HG02623 (cell line): ENCODE measurements around the gene MTOR.
"Not testable (repeated sequence)": the region's sequence is repeated elsewhere in the genome, so short reads cannot be mapped to it uniquely, and the experiment has no call there.

Experiments
- ATAC-seq: cut with Tn5 transposase; IDR thresholded peaks from one replicate; pipeline ENCODE4 v1.9.1; 2021; ENCODE audit warnings: moderate library complexity; ENCODE audit not compliant: unreplicated experiment

Gene MTOR

GRCh38 chr1:11187494-11187893, 74.9 kb downstream of the MTOR start:
- ATAC-seq, result no peak

DNA sequence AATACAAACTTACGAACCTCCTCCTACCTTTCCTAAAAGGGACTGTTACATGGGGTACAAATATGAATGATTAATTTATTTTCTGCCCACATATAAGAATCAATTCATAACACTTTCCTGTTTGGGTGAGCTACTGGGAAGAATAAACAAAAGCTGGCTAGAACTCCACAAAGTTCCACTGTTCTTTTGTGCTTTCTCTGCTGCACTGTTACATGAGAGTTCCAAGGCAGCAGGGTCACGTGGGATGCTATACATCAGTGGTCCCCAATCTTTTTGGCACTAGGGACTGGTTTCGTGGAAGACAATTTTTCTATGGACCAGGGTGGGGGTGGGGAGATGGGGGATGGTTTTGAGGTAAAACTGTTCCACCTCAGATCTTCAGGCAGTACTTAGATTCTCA, 75.4 kb downstream of the MTOR start:
- ATAC-seq, result no peak

GRCh38 chr1:11184973-11185372, 77.4 kb downstream of the MTOR start:
- no peak for ATAC-seq

DNA sequence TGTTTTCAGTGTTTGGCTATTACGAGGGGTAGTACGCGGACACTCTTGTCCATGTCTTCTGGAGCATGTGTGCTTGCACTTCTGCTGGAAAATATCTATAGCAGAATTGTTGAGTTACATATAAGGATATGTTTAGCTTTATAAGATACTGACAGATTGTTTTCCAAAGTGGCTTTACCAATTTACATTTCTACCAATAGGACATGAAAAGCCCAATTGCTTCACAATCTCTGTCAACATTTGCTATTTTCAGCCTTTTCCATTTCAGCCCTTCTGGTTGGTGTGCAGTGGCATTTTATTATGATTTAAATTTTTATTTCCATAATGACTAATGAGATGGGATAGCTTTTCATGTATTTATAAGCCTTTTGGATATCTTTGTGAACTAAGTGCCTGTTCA, 79.5 kb downstream of the MTOR start:
- ATAC-seq, result no peak

DNA sequence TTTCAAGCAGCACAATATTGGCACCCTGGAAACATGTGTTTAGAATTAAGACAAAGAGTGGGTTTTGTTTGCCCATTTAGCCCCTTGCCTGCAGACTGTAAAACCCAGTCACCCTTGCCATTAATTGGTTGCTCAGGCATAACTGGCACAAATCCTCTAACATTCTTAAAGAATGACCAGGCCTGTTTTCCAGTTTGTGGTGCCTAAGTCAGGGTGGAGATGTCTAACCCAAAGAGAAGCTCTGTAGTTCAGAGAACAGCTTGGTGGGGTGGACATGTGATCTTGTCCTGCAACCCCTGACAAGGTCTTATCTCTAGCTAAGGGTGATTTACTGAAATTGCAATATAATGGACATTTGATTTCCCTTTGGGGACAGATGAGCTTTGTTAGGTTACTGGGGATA, 82.0 kb downstream of the MTOR start:
- no peak for ATAC-seq

GRCh38 chr1:11179749-11180148, 82.6 kb downstream of the MTOR start:
- not testable (repeated sequence) for ATAC-seq

- no peak for ATAC-seq
Observed at GRCh38 chr1:11179125-11179524, 83.2 kb downstream of the MTOR start.

DNA sequence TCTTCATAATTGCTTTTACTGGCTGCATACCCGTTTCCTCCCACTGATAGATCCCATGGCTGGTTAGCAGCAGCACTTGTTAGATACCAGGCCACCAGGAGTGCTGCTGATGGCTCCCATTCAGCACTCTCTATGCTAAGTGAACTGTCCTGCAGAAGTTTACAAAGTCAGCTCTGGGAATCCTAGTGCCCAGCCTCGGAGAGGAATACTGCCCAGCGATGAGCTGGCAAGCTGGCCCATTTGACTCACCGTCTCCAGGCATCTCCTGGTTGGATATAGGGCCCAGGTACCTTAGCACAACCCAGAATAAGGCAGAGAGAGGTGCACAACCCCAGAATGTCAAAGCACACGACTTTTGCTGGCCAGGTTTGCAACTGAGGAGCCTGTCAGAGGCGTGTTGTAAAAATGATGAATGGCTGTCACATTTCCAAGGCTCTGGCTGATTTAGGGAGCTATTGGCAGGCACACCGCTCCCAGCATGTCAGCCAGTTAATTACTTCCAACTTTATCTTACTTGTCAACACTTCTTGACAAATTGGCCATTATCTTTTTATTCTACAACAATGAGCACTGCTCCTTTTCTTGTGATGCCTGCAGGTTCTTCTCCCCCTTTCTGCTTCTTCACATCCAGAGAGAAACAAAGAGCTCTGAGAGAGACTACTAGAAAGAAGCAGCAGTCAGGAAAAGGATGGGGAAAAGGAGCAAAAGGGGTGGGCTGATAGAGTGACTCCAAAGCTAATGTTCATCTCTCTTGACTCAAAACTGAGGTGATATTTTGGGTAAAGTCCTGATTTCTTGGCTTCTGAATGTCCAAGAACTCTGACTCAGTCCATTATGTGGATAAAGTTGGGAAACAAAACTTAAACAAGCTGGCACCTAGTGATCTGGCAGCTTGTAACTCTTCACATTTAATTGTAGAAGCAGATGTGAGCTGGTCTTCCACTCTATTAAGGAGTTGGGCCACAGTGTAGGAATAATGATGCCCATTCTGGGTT, 84.0 kb downstream of the MTOR start:
- ATAC-seq, result no peak

DNA sequence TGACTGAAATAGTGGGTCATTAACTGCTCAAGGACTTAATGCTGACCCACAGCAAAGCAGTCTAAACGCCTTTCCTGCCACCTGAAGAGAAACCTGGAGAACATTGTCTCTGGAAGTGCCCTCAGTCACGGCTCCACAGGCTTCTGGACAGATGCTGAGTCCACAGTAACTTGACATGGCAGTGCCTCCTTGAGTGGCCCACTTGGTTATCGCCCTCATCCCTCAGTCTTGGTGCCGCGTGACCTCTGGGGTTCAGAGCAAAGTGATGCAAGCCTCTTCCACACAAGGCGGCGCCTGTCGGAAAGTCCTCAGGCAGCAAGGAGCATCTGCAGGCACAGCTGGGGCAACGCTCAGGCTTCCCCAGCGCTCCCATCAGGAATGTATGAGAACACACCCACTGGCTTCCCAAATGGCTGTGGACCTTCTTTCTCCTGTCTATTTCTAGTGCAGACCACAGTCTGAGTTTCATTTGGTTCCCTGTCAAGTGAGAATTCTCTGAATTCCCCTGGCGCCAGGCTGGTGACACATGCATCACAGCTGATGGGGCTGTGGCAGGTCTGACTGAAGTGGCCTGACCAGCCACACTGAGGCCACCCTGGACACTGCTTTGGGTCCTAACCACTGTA, 86.2 kb downstream of the MTOR start:
- ATAC-seq, result no peak

DNA sequence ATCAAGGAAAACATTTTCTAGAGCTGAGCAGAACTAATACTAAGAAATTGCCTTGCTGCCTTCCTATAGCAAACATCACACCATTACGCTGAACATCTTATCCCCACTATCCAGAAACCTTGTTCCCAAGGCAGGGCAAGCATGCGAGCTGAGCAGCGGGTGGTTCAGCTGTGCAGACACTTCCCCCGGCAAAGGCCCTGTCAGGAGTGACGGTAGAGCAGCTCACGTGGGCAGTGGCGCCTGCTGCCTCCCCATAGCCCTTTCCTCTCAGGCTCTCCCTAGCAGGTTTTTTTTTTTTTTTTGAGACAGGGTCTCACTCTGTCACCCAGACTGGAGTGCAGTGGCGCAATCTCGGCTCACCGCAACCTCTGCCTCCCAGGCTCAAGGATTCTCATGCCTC, 86.9 kb downstream of the MTOR start:
- ATAC-seq, result no peak

- no peak for ATAC-seq
Observed at GRCh38 chr1:11174261-11174942, 87.9 kb downstream of the MTOR start.

DNA sequence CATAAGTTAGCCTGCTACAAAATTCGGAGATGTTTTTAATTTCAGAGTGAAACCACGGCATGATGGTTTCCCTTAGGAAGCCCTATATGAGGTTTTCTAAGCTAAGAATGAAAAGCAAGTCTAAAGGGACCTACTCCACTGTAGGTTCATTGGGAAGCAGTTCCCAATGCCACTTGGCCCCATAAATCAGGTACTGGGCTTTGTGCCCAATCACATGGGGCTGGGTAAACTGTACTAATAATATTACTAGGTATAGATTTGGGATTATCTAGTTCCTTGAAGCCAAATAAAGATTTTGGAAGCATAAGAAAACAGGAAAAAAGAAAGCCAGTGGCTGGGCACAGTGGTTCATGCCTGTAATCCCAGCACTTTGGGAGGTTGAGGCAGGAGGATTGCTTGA, 92.2 kb downstream of the MTOR start:
- ATAC-seq, result no peak

DNA sequence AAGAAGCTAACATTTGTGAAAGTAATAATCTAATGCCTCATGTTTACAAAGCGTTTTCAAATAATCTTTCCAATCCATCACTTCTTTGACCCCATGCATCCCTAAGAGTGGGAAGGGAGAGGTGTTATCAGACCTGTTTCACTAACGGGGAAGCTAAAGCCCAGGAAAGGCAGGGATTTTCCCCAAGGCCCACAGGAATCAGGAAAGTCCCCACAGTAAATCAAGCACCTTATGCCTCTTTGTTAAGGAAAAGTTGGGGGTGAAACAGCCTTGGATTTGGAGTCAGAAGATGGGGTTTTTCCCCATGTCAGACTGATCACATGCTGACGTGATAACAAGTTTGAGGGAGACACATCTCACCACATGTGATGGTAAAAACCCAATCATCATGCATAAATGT, 93.1 kb downstream of the MTOR start:
- no peak for ATAC-seq

- no peak for ATAC-seq
Observed at GRCh38 chr1:11168731-11169130, 93.6 kb downstream of the MTOR start.

GRCh38 chr1:11166744-11167143, 95.6 kb downstream of the MTOR start:
- not testable (repeated sequence) for ATAC-seq

GRCh38 chr1:11162752-11163151, 99.6 kb downstream of the MTOR start:
- ATAC-seq, result not testable (repeated sequence)

- ATAC-seq, result no peak
Observed at GRCh38 chr1:11158720-11159321, 103.5 kb downstream of the MTOR start.

DNA sequence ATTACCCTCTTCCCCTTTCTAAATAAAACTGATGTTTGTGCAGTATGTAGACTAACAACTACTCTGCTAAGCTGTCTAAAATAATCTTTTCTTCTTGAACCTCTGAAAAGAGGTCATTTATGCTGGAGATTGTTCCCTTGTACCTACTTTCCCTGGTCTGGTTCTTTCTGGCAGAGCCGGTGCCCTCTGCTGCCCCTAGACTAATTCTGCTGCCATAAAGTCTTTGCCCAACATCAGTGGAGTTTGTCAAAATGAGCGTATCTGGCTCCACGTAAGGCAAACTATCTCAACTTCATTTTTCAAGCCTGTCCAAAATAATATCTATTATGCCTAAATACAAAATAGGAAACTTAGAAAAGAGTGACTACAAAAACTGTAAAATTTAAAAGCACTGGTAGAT, 104.1 kb downstream of the MTOR start:
- no peak for ATAC-seq

GRCh38 chr1:11157867-11158266, 104.5 kb downstream of the MTOR start:
- no peak for ATAC-seq

DNA sequence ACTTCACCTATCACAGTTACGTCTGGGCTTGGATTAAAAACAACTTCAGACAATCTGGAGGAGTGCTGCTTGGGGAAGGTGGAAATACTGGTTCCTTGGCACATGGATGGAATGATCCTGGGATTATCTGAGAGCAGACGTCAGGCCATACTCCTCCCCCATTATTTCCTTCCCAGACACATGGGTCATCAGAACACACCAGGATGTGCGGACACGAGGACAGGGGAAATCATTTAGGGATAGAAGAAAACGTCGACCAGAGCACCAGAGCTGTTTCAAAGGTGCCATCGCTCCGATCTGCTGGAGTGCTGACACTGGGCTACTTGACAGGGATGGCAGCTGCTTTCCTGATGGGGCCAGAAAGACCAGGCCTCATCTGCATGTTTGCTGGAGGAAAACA, 105.0 kb downstream of the MTOR start:
- no peak for ATAC-seq

- ATAC-seq, result no peak
Observed at GRCh38 chr1:11156963-11157362, 105.4 kb downstream of the MTOR start.
